Activated T-cell treated with anti-CD3 and anti-CD28 coated beads for 24 hours (primary cell): ENCODE measurements around the gene ADARB2.
"Not testable (repeated sequence)": the region's sequence is repeated elsewhere in the genome, so short reads cannot be mapped to it uniquely, and the experiment has no call there.

Source experiments
- DNase-seq: peaks from one replicate; pipeline ENCODE4 v3.0.0-alpha.2; 2020; ENCODE audit warnings: low read depth

ADARB2 gene

DNA sequence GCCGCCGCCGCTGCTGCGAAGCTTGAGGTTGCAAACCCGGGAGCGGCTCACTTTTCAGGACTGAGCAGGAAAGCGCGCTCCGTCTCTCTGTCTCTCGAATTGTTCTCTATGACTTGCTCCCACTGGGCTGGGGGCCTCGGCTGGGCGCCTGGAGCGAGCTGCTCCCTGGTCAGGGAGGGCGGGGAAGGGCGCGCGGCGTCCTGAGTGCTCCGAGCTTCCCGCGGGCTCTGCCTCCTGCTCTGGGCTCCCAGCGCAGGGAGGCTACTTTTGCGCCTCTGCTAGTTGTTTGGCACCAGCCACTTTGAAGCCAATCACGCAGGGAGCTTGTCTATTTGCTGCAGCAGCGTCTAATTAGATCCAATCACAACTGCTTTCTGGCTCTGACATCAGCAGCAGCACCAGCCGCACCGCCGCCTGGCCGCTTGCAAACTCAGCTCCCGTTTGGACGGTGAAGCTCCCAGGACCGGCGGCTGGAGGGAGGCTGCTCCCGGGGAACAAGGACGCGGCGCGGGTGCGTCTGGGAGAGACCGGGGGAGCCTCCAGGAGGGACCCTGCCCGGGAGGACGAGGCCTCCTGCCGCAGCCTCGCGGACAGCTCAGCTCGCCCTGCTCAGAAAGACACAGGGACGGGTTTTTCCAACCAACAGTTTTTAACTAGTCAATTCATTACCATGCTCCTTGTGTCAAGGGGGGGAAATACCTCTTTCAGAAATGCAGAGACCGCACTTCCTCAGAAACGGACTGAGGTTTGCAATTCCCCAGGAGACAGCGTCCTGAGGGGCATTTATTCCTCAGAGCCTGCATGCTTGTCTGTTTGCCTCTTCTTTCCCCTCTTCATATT, at the start of gene ADARB2:
Gene ADARB2, minus strand, starts transcription at position 304 of the 840 bp plus-strand sequence.
- no peak for DNase-seq

- DNase-seq = no peak
Observed at GRCh38 chr10:1785835-1786234, 48.5 kb upstream of the ADARB2 start.

DNA sequence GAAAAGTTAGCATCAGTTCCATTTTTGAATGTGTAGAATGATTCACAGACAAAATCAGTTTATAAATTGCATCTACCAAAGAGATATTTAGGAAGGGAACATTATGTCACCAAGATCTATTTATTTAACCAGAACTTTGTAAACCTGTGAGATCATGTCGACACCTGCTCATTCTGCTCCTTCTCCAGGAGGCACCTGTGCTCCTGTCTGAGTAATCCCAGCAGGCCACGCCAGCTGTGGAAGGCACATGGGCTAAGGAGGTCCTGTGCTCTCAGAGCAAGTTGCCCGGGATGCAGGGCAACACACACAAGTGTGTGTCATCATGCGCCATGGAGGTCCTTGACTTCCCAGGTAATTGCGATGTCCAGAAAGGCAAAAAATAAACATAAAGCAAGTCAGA, 45.5 kb upstream of the ADARB2 start:
- no peak for DNase-seq

DNA sequence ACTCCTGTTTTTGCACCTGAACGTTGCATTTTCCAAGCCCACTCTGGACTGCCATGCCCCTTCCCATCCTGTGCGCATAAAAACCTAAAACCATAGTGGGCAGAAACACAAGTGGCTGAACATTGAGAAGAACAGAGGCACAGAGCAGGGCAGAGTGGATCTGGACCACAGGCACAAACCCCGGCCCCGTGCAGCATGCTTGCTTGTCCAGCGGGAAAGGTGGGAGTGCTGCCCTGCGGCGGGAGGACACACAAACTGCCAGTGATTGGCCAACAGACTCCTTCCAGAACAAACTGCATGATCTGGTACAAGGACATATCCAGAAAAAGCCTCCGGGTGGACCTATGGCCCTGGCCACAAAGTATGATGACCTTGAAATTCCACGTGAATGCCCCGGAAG, 42.5 kb upstream of the ADARB2 start:
- DNase-seq = no peak

DNA sequence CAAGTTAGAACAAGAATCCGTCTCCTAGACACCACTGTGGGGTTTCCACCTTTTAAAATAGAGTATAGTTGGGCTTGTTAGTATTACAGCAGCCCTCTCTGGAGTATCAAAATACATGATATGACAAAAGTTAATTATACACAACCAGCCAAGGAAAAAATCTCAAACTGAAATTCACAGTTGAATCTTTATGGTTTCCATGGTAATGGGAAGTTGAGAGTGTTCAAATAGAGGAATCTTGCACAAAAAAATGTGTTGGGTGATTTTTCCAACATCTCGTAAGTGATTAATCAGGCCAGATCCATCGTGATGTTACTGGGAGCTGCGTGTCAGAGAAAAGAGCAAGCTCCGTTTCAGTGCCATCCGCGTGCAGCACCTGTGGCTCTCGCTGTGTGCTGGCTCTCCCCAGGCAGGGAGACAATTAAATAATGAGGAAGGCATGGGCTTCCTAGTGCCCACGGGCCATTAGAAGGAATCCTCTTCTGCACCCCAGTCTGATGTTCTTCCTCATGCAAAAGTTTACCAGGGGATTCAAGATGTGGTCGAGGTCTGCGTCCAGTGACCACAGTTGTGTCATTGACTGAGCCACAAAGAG, 41.1 kb upstream of the ADARB2 start:
- DNase-seq = no peak

DNA sequence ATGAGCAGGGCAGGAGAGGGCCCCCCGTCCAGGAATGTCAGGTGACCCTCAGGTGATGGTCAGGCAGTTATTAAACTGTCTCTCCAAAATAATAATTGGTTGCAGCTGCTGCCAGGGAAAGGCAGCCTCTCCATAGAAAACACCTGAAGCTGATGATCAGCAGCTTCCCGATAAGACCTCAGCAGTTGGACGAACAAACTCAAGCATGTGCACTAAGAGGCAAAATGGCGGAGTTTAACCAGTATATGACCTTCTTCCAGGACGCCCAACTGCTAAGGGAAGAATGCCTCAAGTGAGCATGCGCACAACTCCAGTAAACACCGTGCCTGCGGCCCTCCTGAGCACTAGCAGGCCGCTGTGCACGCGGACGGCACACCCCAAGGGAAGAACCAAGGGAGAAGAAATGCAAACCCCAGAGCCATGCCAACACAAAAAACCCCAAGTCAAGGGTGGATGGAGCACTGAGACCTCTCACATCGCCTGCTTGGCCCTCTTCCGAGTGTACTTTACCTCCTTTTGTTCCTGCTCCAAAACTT, 38.9 kb upstream of the ADARB2 start:
- no peak for DNase-seq

DNA sequence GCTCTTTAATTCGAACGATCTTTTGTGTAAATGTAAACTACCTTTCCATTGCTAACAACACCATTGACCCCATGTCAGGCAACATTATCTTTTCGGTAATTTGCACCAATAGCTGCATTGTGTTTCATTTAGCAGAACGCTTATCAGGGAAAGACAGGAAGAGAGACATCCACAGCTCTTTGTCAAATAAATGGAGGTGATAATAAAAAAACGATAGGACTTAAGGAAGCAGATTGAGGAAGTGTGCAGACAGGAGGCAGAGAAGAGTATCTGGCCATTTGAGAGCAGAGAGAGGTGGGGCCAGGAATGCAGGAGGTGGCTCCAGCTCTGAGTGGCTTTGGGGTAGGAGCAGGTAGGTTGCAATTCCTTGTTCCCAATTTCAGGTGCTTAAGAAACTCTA, 37.5 kb upstream of the ADARB2 start:
- DNase-seq = no peak

DNA sequence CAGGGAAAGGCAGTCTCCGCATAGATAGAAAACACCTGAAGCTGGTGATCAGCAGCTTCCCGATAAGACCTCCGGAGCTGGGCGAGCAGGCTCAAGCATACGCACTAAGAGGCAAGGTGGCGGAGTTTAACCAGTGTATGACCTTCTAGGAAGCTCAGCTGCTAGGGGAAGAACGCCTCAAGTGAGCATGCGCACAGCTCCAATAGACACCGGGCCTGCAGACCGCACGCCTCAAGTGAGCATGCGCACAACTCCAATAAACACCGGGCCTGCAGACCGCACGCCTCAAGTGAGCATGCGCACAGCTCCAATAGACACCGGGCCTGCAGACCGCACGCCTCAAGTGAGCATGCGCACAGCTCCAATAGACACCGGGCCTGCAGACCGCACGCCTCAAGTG, 35.9 kb upstream of the ADARB2 start:
- DNase-seq = not testable (repeated sequence)

DNA sequence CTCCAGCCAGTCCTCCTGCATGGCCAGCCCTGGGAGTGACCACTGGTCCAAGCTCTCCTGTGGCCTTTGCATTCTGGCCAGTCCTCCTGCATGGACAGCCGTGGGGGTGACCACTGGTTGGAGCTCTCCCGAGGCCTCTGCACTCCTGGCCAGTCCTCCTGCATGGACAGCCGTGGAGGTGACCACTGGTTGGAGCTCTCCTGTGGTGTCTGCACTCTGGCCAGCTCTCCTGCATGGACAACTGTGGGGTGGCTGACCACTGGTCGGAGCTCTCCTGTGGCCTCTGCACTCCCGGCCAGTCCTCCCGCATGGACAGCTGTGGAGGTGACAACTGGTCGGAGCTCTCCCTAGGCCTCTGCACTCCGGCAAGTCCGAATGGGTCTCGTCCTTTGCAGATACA, 28.7 kb upstream of the ADARB2 start:
- DNase-seq = no peak

GRCh38 chr10:1762076-1762475, 24.8 kb upstream of the ADARB2 start:
- DNase-seq = no peak

- no peak for DNase-seq
Observed at GRCh38 chr10:1754506-1755153, 17.3 kb upstream of the ADARB2 start.

DNA sequence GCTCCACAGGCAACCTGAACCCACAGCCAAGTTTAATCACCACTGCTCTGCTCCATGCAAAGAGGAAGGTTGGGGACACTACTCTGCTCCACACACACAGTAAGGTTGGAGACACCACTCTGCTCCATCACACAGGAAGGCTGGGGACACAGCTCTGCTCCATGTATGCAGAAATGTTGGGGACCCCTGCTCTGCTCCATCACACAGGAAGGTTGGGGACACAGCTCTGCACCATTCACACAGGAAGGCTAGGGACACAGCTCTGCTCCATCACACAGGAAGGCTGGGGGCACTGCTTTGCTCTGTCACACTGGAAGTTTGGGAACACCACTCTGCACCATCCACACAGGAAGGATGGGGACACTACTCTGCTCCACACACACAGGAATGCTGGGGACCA, 14.8 kb upstream of the ADARB2 start:
- DNase-seq = no peak

DNA sequence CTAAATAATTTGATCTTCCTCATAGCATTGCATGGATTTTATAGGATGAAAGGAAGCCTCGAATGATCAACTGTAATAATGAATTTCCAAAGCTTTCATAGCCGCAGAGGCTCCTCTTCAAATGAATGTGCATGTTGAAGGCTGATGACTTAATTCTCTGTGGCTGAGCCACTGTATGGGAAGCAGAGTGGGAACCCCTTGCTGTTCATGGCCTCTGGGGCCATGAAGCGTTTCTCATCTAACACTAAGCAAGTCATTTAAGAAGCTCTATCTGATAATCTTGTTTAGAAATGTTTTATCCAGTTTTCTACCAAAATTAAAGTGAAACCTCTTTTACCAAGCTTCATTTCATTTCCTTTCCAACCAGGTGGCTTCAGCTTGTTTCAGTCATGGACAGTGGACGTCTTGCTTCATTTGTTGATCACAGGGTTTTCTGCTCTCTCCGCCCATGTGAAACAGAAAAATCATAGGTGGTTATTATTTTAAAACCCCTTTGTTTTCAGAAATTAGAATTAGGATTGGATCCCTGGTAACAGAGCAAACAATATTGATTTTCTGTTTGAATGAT, 10.3 kb upstream of the ADARB2 start:
- DNase-seq = no peak

DNA sequence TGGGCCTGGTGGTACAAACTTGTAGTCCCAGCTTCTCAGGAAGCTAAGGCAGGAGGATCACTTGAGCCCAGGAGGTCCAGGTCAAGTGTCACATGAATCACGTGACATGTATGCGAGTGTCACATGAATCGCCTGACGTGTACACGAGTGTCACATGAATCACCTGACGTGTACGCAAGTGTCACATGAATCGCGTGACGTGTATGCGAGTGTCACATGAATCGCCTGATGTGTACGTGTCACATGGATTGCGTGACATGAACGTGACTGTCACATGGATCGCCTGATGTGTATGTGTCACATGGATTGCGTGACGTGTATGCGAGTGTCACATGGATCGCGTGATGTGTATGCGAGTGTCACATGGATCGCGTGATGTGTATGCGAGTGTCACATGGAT, 9.5 kb upstream of the ADARB2 start:
- DNase-seq = no peak

DNA sequence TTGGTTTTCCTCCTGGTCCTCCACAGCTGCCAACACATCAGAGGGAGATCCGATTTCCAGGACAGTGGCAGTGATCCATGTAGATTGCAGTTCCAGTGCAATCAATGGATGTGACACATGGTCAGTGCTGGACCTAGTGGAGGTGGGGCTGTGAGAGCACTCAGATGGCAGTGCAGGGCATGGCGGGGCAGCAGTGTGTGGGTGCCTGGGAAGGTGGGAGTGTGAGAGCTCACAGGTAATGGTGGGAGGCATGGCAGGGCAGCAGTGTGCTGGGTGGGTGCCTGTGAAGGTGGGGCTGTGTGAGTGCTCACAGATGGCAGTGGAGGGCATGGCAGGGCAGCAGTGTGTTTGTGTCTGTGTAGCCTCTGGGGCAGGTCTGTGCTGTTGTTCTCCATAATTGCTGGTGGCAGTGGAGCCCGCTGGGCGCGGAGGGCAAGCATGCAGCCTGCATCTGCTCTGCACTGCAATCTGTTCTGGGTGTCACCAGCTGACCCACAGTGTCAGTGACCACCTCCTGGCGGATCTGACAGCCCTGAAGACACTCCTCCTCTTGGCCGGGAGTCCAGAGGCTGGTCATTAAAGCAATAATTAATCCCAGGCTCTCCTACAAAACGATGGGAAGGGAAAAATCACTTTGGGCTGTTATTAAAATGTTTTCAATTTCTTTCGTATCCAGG, 8.6 kb upstream of the ADARB2 start:
- DNase-seq = no peak

DNA sequence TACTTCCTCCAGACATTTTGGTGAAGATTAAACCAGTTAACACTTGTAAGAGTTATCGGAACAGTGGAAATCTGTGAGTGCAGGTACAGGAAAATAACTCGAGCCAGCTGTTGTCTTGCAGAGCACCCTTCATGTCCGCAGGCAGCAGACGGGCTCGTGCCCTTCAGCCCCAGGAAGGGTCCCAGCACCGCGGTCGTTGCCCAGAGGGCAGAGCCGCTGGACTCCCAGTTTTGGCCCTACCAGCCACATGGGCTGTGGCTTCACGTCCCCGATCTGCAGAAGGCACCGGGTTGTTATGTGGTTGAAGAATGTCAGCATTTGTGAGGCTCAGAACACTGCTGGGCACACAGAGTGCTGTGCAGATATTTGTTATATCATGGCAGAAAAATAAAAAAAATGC, 7.2 kb upstream of the ADARB2 start:
- DNase-seq = no peak

DNA sequence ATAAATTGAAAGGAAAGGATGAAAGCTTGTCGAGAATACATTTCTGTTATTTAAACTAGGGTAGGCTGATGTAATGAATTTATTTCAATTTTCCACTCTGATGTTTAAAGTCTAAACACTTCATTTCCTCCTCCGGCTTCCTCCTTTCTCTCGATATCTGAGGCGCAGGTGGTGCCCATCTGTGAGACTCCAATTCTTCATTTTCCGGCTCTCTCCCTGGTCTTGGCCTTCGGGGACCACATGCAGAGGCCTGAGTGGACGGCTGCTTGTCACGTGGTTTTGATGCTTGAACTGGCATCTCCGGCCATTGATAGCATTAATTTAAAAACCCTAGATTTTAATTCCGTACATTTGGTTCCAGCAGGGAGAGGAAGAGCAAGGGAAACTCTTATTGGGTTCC, 5.8 kb upstream of the ADARB2 start:
- DNase-seq = no peak

DNA sequence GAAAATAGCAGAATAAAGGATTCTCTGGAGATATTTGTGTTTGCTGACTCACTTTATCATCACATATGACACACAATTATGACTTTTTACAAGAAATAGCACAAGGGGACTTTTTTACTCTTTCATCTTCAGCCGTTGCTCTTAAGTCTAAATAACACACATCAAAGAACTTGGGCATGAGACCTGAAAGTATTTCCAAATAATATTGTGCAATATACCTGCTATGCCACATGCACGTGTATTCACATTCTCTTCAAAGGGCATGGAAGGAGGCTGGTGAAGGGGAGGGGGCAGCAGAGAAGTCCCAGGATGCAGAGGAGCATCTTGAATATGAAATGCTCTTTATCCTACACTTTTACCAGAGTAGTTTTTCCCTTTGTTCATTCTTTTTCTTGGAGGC, 4.1 kb upstream of the ADARB2 start:
- DNase-seq = no peak

- DNase-seq = no peak
Observed at GRCh38 chr10:1739751-1740150, 2.4 kb upstream of the ADARB2 start.

- DNase-seq = no peak
Observed at GRCh38 chr10:1738950-1739349, 1.6 kb upstream of the ADARB2 start.

DNA sequence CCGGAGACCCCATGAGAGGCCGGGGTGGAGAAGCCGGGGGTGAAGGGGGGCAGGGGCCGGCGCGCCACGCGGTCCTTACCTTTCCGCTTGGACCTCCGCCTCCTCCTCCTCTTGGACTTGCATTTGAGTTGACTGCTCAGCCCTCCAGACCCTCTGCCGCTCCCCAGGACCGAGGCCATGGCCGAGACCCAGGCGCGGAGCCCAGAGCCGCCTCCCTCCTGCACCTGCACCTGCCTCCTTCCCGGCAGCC, 428 bp downstream of the ADARB2 start:
- no peak for DNase-seq

DNA sequence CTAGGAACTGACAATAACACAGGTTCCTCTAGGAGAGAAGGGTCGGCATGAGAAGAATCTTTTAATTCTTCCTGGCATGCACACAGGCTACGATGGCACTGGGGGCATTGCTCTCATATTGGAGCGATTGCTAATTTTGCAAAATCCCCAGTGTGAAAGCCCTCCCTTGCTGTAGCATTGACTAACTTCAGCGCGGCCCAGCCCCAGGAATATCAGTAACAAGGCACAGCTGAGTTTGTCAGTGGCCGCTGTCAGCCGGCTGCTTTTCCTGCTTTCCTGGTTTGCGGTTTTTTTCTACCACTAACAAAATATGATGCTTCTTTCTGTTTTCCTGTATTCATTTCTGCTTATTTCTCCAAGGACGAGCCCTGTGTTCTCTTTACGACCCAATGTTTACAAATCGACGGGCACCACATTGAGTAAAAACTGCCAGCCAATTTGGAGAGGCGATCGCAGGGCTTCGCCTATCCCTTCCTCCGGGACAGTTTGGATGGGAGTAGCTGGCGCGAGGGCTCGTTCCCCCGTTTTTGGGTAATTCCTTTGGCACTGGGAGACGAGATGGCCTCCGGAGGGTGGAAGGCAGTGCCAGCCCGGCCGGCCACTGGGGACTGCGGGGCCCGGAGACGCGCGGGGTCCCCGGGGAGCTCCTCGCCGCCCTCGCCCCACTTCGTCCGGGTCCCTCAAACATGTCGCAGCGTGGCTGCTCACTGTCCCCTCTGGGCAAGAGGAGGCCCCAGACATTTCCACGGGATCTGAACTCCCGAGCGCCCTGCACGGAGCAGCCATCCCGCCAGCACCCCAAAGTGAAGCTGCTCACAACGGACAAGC, 967 bp downstream of the ADARB2 start:
- no peak for DNase-seq
